Panc1 (cell line): ENCODE results near the gene GRM6. TPM values are rescaled to one million over a fixed set of nuclear protein-coding genes. Genes with fewer than 3 reads are reported as not detected.

Source experiments
- ATAC-seq: fragments of 200-7000 bp; cut with Tn5 transposase; 2 replicates; pipeline ENCODE4 v1.9.1; 2020; ENCODE audit warnings: mild to moderate bottlenecking, moderate library complexity
- BruUV-seq: library from RNA; stranded (reverse); fragments of 400-500 nt; replicated peaks from 2 replicates; lab custom pipeline; 2021; lab: Mats Ljungman, UMichigan
- CTCF ChIA-PET: fragments of 300-600 bp; sonication (Branson Sonifier 250); formaldehyde crosslinking; loops from one replicate; lab custom pipeline; 2022; ENCODE audit warnings: antibody characterized with exemption; lab: Charles Lee
- POLR2A ChIA-PET: fragments of 300-600 bp; sonication (Branson Sonifier 250); formaldehyde crosslinking; loops from one replicate; lab custom pipeline; 2022; ENCODE audit warnings: antibody characterized with exemption; lab: Charles Lee
- DNase-seq: peaks from one replicate; pipeline ENCODE4 v3.0.0-alpha.2; 2010; ENCODE audit warnings: low read depth, low spot score
- H3K27ac ChIP-seq: 2 replicates; pipeline ENCODE4 v1.5.1; 2011; ENCODE audit warnings: mild to moderate bottlenecking, low read length, inconsistent platforms
- H3K27me3 ChIP-seq: fragments of 200-500 bp; sonication (Bioruptor generic); 2 replicates; pipeline ENCODE4 v1.6.0; 2014; ENCODE audit warnings: low read length, inconsistent platforms; ENCODE audit not compliant: control insufficient read depth, insufficient read depth
- H3K36me3 ChIP-seq: fragments of 200-500 bp; sonication (Bioruptor generic); 2 replicates; pipeline ENCODE4 v1.5.1; 2014; ENCODE audit warnings: inconsistent platforms, mild to moderate bottlenecking, low read length, moderate library complexity; ENCODE audit not compliant: control insufficient read depth, insufficient read depth
- H3K4me1 ChIP-seq: 2 replicates; pipeline ENCODE4 v1.5.1; 2011; ENCODE audit warnings: inconsistent platforms, mild to moderate bottlenecking, low read length, moderate library complexity; ENCODE audit not compliant: control insufficient read depth, insufficient read depth
- H3K4me3 ChIP-seq, 2 experiments: 2 replicates each; pipeline ENCODE4 v1.5.1; 2011 to 2012; ENCODE audit warnings: low read depth in 2 of 2, low read length in 2 of 2, mild to moderate bottlenecking in 2 of 2, inconsistent platforms in 1 of 2, moderate library complexity in 1 of 2
- H3K9me3 ChIP-seq: fragments of 200-500 bp; sonication (Bioruptor generic); 2 replicates; pipeline ENCODE4 v1.5.1; 2014; ENCODE audit warnings: low read depth, mild to moderate bottlenecking, inconsistent platforms, low read length, moderate library complexity; ENCODE audit not compliant: control insufficient read depth, insufficient read depth
- CTCF ChIP-seq: fragments of 450-650 bp; IDR thresholded peaks from 2 replicates; pipeline ENCODE4 v1.5.1; 2017; ENCODE audit warnings: mild to moderate bottlenecking
- POLR2AphosphoS5 ChIP-seq: IDR thresholded peaks from 2 replicates; pipeline ENCODE4 v1.6.1; 2012; ENCODE audit warnings: mild to moderate bottlenecking, low read depth, low read length, moderate library complexity
- REST ChIP-seq, 2 experiments: IDR thresholded peaks; 2 replicates each; pipeline ENCODE4 v1.6.1; 2011 to 2012; ENCODE audit warnings: low read depth in 2 of 2, control low read depth in 1 of 2, low read length in 1 of 2, mild to moderate bottlenecking in 1 of 2, moderate library complexity in 1 of 2; ENCODE audit not compliant: insufficient read depth in 1 of 2
- SIN3A ChIP-seq: IDR thresholded peaks from 2 replicates; pipeline ENCODE4 v1.6.1; 2012; ENCODE audit warnings: low read depth, mild to moderate bottlenecking, low read length, moderate library complexity, borderline replicate concordance; ENCODE audit not compliant: insufficient read depth
- TCF7L2 ChIP-seq: IDR thresholded peaks from 2 replicates; pipeline ENCODE4 v1.6.1; 2011; ENCODE audit warnings: mild to moderate bottlenecking, low read depth, low read length, inconsistent platforms
- in situ Hi-C: cut with HindIII; loops from 2 replicates; pipeline ENCODE4 v1.10.0; 2016; ENCODE audit warnings: low sequenced_read_pairs, low pct_unique_long_range_greater_than_20kb
- intact Hi-C: fragments of 100-400 bp; cut with micrococcal nuclease; formaldehyde crosslinking; loops from one replicate; pipeline ENCODE4 v1.10.0; 2022; ENCODE audit not compliant: unreplicated experiment
- total RNA-seq: library from RNA; stranded (reverse); gene quantifications from one replicate; pipeline ENCODE4 v1.2.1, GENCODE V29; 2021; ENCODE audit not compliant: unreplicated experiment

The GRM6 gene
- total RNA-seq, 1 experiment from 2014 or later = not detected

- no peaks in the 10 kb centered on the region for H3K36me3 ChIP-seq
- H3K9me3 ChIP-seq = peaks cover 36% of the 10 kb centered on the region
- CTCF ChIA-PET = no interaction called here
- in situ Hi-C loops (no loop called here), intact Hi-C loops (no loop called here)
- ATAC-seq (no peak), DNase-seq (no peak)
- H3K27ac ChIP-seq = no peak within 1 kb of the TSS
- no TSS peak for BruUV-seq
- no peaks in the 10 kb centered on the region for H3K4me1 ChIP-seq
- POLR2A ChIA-PET = no interaction called here
- no peak for TF ChIP-seq CTCF
- no peak within 1 kb of the TSS for H3K4me3 ChIP-seq
- H3K27me3 ChIP-seq = no peaks in the 10 kb centered on the region
These were observed 54.4 kb downstream of the GRM6 start, which contains the start of gene ZNF454 for GRCh38 chr5:178940569-178941360. Gene ZNF454, plus strand, starts transcription at chr5:178941198. Its CDS starts 1,594 bp downstream, at chr5:178942792.

- ATAC-seq (no peak), DNase-seq (no peak)
- Histone ChIP-seq H3K4me1 (no peaks in the 10 kb centered on the region), H3K36me3 (no peaks in the 10 kb centered on the region), H3K9me3 (peaks cover 48% of the 10 kb centered on the region), H3K27ac (no peak overlapping the region), H3K4me3 (no peak overlapping the region), H3K27me3 (no peaks in the 10 kb centered on the region)
- no TSS peak for BruUV-seq
- intact Hi-C loops (no loop called here), in situ Hi-C loops (no loop called here)
- TF ChIP-seq CTCF = no peak
- no peak for TF ChIP-seq TCF7L2
- TF ChIP-seq REST (IDR thresholded peaks at IDR 0.05; ENCODE audit: insufficient read depth in 1 of 2, low read depth in 2 of 2, low read length in 1 of 2) = no peak
- no peak for TF ChIP-seq POLR2AphosphoS5
- TF ChIP-seq SIN3A = no peak
- ChIA-PET POLR2A (no interaction called here), CTCF (no interaction called here)
These were observed 63.0 kb downstream of the GRM6 start for GRCh38 chr5:178931846-178932760.

Other genes with a start within 250 kb of the GRM6 start
- gene ZNF354B, start 135.4 kb downstream of the GRM6 start, total RNA-seq = 33.0 TPM
- 1.2 TPM for gene ZFP2, start 99.4 kb downstream of the GRM6 start, total RNA-seq
- 0.10 TPM for gene ZNF454, start 54.1 kb downstream of the GRM6 start, total RNA-seq
- 5.9 TPM for gene ZNF879, start 28.5 kb upstream of the GRM6 start, total RNA-seq
- 4.3 TPM for gene ZNF354C, start 65.1 kb upstream of the GRM6 start, total RNA-seq